Thyroid gland (tissue), 4 donors: ENCODE results near the gene ARHGEF1. TPM values are rescaled to one million over a fixed set of nuclear protein-coding genes. Genes with fewer than 3 reads are reported as not detected.

ENCODE experiments used
- DNase-seq, 2 donors: peaks; one replicate each; pipeline ENCODE4 v3.0.0-alpha.2; 2019
- H3K27ac ChIP-seq, 3 donors: fragments of 200-600 bp; sonication (generic); 1 replicate in 2 of 3; 2 replicates in 1 of 3; pipeline ENCODE4 v1.5.1; 2016 to 2019; ENCODE audit warnings: mild to moderate bottlenecking in 1 of 3, moderate library complexity in 1 of 3
- H3K27me3 ChIP-seq: fragments of 200-600 bp; sonication (generic); one replicate; pipeline ENCODE4 v1.5.1; 2019
- H3K36me3 ChIP-seq, 2 donors: fragments of 200-600 bp; sonication (generic); one replicate each; pipeline ENCODE4 v1.5.1; 2016 to 2019
- H3K4me1 ChIP-seq, 2 donors: fragments of 200-600 bp; sonication (generic); one replicate each; pipeline ENCODE4 v1.5.1; 2017 to 2019
- H3K4me3 ChIP-seq, 3 donors: fragments of 200-600 bp; sonication (generic); replicated peaks in 1 of 3; 1 replicate in 2 of 3; 2 replicates in 1 of 3; pipeline ENCODE4 v1.5.1; 2016; ENCODE audit warnings: mild to moderate bottlenecking in 1 of 3
- H3K9me3 ChIP-seq: fragments of 200-600 bp; sonication (generic); one replicate; pipeline ENCODE4 v1.5.1; 2017
- CTCF ChIP-seq, 6 experiments: fragments of 200-600 bp in 3 of 6; fragments of 450-650 bp in 3 of 6; sonication (generic) in 3 of 6; IDR thresholded peaks; one replicate each; pipeline ENCODE4 v1.5.1; 2016 to 2019; ENCODE audit warnings: antibody characterized with exemption in 6 of 6, mild to moderate bottlenecking in 2 of 6, inconsistent platforms in 1 of 6, moderate library complexity in 1 of 6
- POLR2A ChIP-seq, 2 donors: fragments of 450-650 bp; IDR thresholded peaks; one replicate each; pipeline ENCODE4 v1.6.1; 2017; ENCODE audit warnings: antibody characterized with exemption in 2 of 2, mild to moderate bottlenecking in 2 of 2, moderate library complexity in 1 of 2
- WGBS, 2 donors: methylation state at CpG; one replicate each; pipeline ENCODE4 v1.1.5; 2017; 5-methylcytosine and 5-hydroxymethylcytosine counted together
- intact Hi-C: fragments of 100-400 bp; cut with DNase I; formaldehyde crosslinking; loops from one replicate; pipeline ENCODE4 v1.15.1; 2023
- total RNA-seq, 4 donors: library from RNA; depleted of rRNA; stranded (reverse); fragments of >200 nt; gene quantifications; one replicate each; pipeline ENCODE4 v1.2.3, GENCODE V29; 2016

The ARHGEF1 gene
- total RNA-seq, 4 donors from 2014 or later = 34.5 to 52.6 (median 42.9) TPM

- Histone ChIP-seq H3K27ac (no peak overlapping the region), H3K36me3 (peaks cover 46 to 54% of the 10 kb centered on the region in 2 donors), H3K4me3 (no peak overlapping the region), H3K4me1 (no peaks in the 10 kb centered on the region), H3K9me3 (no peaks in the 10 kb centered on the region), H3K27me3 (no peaks in the 10 kb centered on the region)
- TF ChIP-seq CTCF (IDR thresholded peaks at IDR 0.05) (no peak), POLR2A (IDR thresholded peaks at IDR 0.05) (no peak)
- no peak for DNase-seq
- intact Hi-C loops = no loop called here
- 81 to 89% methylated on average over 16 to 17 of the region's 19 CpGs for WGBS, 2 donors
These were observed 13.0 kb downstream of the ARHGEF1 start for GRCh38 chr19:41895745-41896580.

- Histone ChIP-seq H3K9me3 (no peaks in the 10 kb centered on the region), H3K27me3 (no peaks in the 10 kb centered on the region), H3K4me1 (no peaks in the 10 kb centered on the region), H3K36me3 (peaks cover 49 to 60% of the 10 kb centered on the region in 2 donors), H3K4me3 (no peak overlapping the region), H3K27ac (no peak overlapping the region)
- no peak for TF ChIP-seq POLR2A (IDR thresholded peaks at IDR 0.05)
- no peak for TF ChIP-seq CTCF (IDR thresholded peaks at IDR 0.05)
- no peak for DNase-seq
- intact Hi-C loops = no loop called here
- whole genome bisulfite sequencing, 2 donors = 86 to 90% methylated on average over 1 of the region's 1 CpG
These were observed 13.6 kb downstream of the ARHGEF1 start for GRCh38 chr19:41896581-41896942.

GRCh38 chr19:41897181-41897580 is 14.2 kb downstream of the ARHGEF1 start:
- intact Hi-C loops = no loop called here
- H3K36me3 ChIP-seq = peaks cover 50 to 65% of the 10 kb centered on the region in 2 donors
- no peak overlapping the region for H3K4me3 ChIP-seq
- DNase-seq = no peak
- 89 to 97% methylated on average over 3 of the region's 3 CpGs for WGBS, 2 donors
- H3K27me3 ChIP-seq = no peaks in the 10 kb centered on the region
- H3K4me1 ChIP-seq = no peaks in the 10 kb centered on the region
- H3K9me3 ChIP-seq = no peaks in the 10 kb centered on the region
- H3K27ac ChIP-seq = no peak overlapping the region
- TF ChIP-seq POLR2A (IDR thresholded peaks at IDR 0.05) (no peak), CTCF (IDR thresholded peaks at IDR 0.05) (no peak)

- intact Hi-C loops = no loop called here
- TF ChIP-seq POLR2A (IDR thresholded peaks at IDR 0.05) (no peak), CTCF (IDR thresholded peaks at IDR 0.05) (no peak)
- Histone ChIP-seq H3K4me3 (no peak overlapping the region), H3K27ac (no peak overlapping the region), H3K27me3 (no peaks in the 10 kb centered on the region), H3K36me3 (peaks cover 50 to 65% of the 10 kb centered on the region in 2 donors), H3K4me1 (no peaks in the 10 kb centered on the region), H3K9me3 (no peaks in the 10 kb centered on the region)
- 89 to 91% methylated on average over 22 to 24 of the region's 24 CpGs for WGBS, 2 donors
- DNase-seq = no peak
These were observed 14.8 kb downstream of the ARHGEF1 start for GRCh38 chr19:41897820-41898219.

- Histone ChIP-seq H3K27me3 (no peaks in the 10 kb centered on the region), H3K4me1 (no peaks in the 10 kb centered on the region), H3K27ac (no peak overlapping the region), H3K4me3 (no peak overlapping the region), H3K9me3 (no peaks in the 10 kb centered on the region), H3K36me3 (peaks cover 52 to 68% of the 10 kb centered on the region in 2 donors)
- TF ChIP-seq CTCF (IDR thresholded peaks at IDR 0.05) = no peak
- no peak for TF ChIP-seq POLR2A (IDR thresholded peaks at IDR 0.05)
- DNase-seq = no peak
- WGBS, 2 donors = 85 to 93% methylated on average over 8 to 9 of the region's 15 CpGs
- intact Hi-C loops = no loop called here
These were observed 15.3 kb downstream of the ARHGEF1 start for GRCh38 chr19:41898235-41898634.
